HEK293 (cell line): ENCODE results near the gene ZNF573.
A peak's percentile ranks its signal among the peaks of the same experiment; 100 is the strongest.
"Not testable (repeated sequence)": the region's sequence is repeated elsewhere in the genome, so short reads cannot be mapped to it uniquely, and the experiment has no call there.

Experiments used
- CTCF ChIA-PET: fragments of 350-600 bp; formaldehyde crosslinking; extraction: SDS; loops from one replicate; lab custom pipeline; 2021; ENCODE audit warnings: antibody characterized with exemption; lab: Yijun Ruan, JAX
- POLR2A ChIA-PET: fragments of 300-600 bp; formaldehyde crosslinking; extraction: SDS; loops from one replicate; lab custom pipeline; 2020; ENCODE audit warnings: antibody characterized with exemption, inconsistent platforms; lab: Yijun Ruan, JAX
- H3K27ac ChIP-seq: fragments of 200-500 bp; sonication (Bioruptor generic); 2 replicates; pipeline ENCODE4 v1.5.1; 2014; ENCODE audit warnings: low read depth, low read length, control low read depth, inconsistent platforms; ENCODE audit errors: extremely low read depth
- H3K36me3 ChIP-seq, 2 experiments: fragments of 200-500 bp in 1 of 2; sonication (Bioruptor generic) in 1 of 2; 1 replicate in 1 of 2; 2 replicates in 1 of 2; pipeline ENCODE4 v1.5.1; 2014 to 2017; ENCODE audit warnings: inconsistent platforms in 2 of 2, low read length in 2 of 2; ENCODE audit not compliant: control insufficient read depth in 2 of 2, insufficient read depth in 1 of 2
- H3K4me1 ChIP-seq: fragments of 200-500 bp; sonication (Bioruptor generic); 2 replicates; pipeline ENCODE4 v1.5.1; 2014; ENCODE audit warnings: mild to moderate bottlenecking, low read length, inconsistent platforms; ENCODE audit not compliant: control insufficient read depth, insufficient read depth
- H3K4me3 ChIP-seq: 2 replicates; pipeline ENCODE4 v1.5.1; 2011; ENCODE audit warnings: low read depth, mild to moderate bottlenecking, control low read depth, low read length, moderate library complexity
- H3K9me3 ChIP-seq: fragments of 200-500 bp; sonication (Bioruptor generic); 2 replicates; pipeline ENCODE4 v1.5.1; 2014; ENCODE audit warnings: low read depth, low read length, inconsistent platforms; ENCODE audit not compliant: control insufficient read depth, insufficient read depth
- RBAK ChIP-seq: fragments of 450-650 bp; formaldehyde crosslinking; IDR thresholded peaks from 2 replicates; pipeline ENCODE4 v1.5.1; 2016; ENCODE audit warnings: missing biosample characterization, missing genetic modification characterization
- ZBTB48 ChIP-seq: fragments of 450-650 bp; formaldehyde crosslinking; IDR thresholded peaks from 2 replicates; pipeline ENCODE4 v1.5.1; 2016; ENCODE audit warnings: missing biosample characterization, missing genetic modification characterization
- ZBTB7A ChIP-seq: fragments of 450-650 bp; formaldehyde crosslinking; IDR thresholded peaks from 2 replicates; pipeline ENCODE4 v1.5.1; 2016; ENCODE audit warnings: low read depth, missing biosample characterization, missing genetic modification characterization
- ZNF10 ChIP-seq: fragments of 450-650 bp; formaldehyde crosslinking; IDR thresholded peaks from 2 replicates; pipeline ENCODE4 v1.5.1; 2017; ENCODE audit warnings: missing biosample characterization, missing genetic modification characterization
- ZNF140 ChIP-seq: fragments of 450-650 bp; formaldehyde crosslinking; IDR thresholded peaks from 2 replicates; pipeline ENCODE4 v1.5.1; 2016; ENCODE audit warnings: missing biosample characterization, missing genetic modification characterization
- ZNF146 ChIP-seq: fragments of 450-650 bp; formaldehyde crosslinking; IDR thresholded peaks from 2 replicates; pipeline ENCODE4 v1.5.1; 2016; ENCODE audit warnings: missing biosample characterization, missing genetic modification characterization
- ZNF274 ChIP-seq, 2 experiments: fragments of 200-500 bp in 1 of 2; fragments of 450-650 bp in 1 of 2; sonication (Bioruptor generic) in 1 of 2; formaldehyde crosslinking in 1 of 2; IDR thresholded peaks; 2 replicates each; pipeline versions ENCODE4 v1.5.1 to v1.6.1; 2014 to 2016; ENCODE audit warnings: borderline replicate concordance in 1 of 2, inconsistent platforms in 1 of 2, low read length in 1 of 2, missing biosample characterization in 1 of 2, missing genetic modification characterization in 1 of 2
- ZNF324 ChIP-seq: fragments of 450-650 bp; formaldehyde crosslinking; IDR thresholded peaks from 2 replicates; pipeline ENCODE4 v1.5.1; 2016; ENCODE audit warnings: missing biosample characterization, missing genetic modification characterization
- ZNF391 ChIP-seq: fragments of 450-650 bp; formaldehyde crosslinking; IDR thresholded peaks from 2 replicates; pipeline ENCODE4 v1.5.1; 2016; ENCODE audit warnings: low read depth, missing biosample characterization, missing genetic modification characterization, borderline replicate concordance
- ZNF596 ChIP-seq: fragments of 450-650 bp; IDR thresholded peaks from 2 replicates; pipeline ENCODE4 v1.5.0; 2018; ENCODE audit warnings: missing biosample characterization, mild to moderate bottlenecking, missing genetic modification characterization, moderate library complexity
- ZNF660 ChIP-seq: fragments of 450-650 bp; IDR thresholded peaks from 2 replicates; pipeline ENCODE4 v1.5.1; 2018; ENCODE audit warnings: missing biosample characterization, mild to moderate bottlenecking, missing genetic modification characterization
- ZSCAN30 ChIP-seq: fragments of 450-650 bp; IDR thresholded peaks from 2 replicates; pipeline ENCODE4 v1.5.1; 2018; ENCODE audit warnings: missing biosample characterization, mild to moderate bottlenecking, missing genetic modification characterization, moderate library complexity
- TF ChIP-seq, protein P1 (sequence below): fragments of 450-650 bp; formaldehyde crosslinking; IDR thresholded peaks from 2 replicates; pipeline ENCODE4 v1.5.1; 2016; ENCODE audit warnings: missing biosample characterization, missing genetic modification characterization
- TF ChIP-seq, protein P2 (sequence below): fragments of 450-650 bp; formaldehyde crosslinking; IDR thresholded peaks from 2 replicates; pipeline ENCODE4 v1.5.1; 2016; ENCODE audit warnings: missing biosample characterization, missing genetic modification characterization
- TF ChIP-seq, protein P3 (sequence below): fragments of 450-650 bp; formaldehyde crosslinking; IDR thresholded peaks from 2 replicates; pipeline ENCODE4 v1.5.1; 2016; ENCODE audit warnings: missing biosample characterization, missing genetic modification characterization
- TF ChIP-seq, protein P4 (sequence below): fragments of 450-650 bp; IDR thresholded peaks from 2 replicates; pipeline ENCODE4 v1.5.1; 2018; ENCODE audit warnings: missing biosample characterization, missing genetic modification characterization
- TF ChIP-seq, protein P5 (sequence below): fragments of 450-650 bp; formaldehyde crosslinking; optimal IDR thresholded peaks from 2 replicates; pipeline ENCODE3; 2016; ENCODE audit warnings: missing biosample characterization, mild to moderate bottlenecking, missing genetic modification characterization

The ZNF573 gene

DNA sequence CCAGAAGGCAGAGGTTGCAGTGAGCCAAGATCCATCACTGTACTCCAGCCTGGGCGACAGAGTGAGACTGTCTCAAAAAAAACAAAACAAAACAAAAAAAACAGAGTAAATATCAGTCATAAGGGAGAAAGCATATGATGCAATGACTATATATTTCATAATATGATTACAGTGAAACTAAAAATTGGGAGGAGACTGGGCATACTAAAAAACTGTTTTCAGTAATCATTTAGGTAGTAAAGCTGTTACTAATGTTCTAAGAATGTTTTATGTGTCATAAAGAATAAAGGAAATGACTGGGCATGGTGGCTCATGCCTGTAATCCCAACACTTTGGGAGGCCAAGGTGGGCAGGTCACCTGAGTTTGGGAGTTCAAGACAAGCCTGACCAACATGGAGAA, 15.9 kb downstream of the ZNF573 start:
- POLR2A ChIA-PET, result no interaction called here
- CTCF ChIA-PET, result no interaction called here
- H3K36me3 ChIP-seq, result peaks cover 17 to 87% of the 10 kb centered on the region in 2 experiments
- no peak overlapping the region for H3K27ac ChIP-seq
- peaks cover 9% of the 10 kb centered on the region for H3K9me3 ChIP-seq
- no peak for TF ChIP-seq ZSCAN30
- TF ChIP-seq ZBTB48 (tag by site-specific recombination), result no peak
- TF ChIP-seq RBAK, result no peak
- TF ChIP-seq ZNF391 (tag by site-specific recombination), result no peak
- no peak overlapping the region for H3K4me3 ChIP-seq
- no peaks in the 10 kb centered on the region for H3K4me1 ChIP-seq

- H3K4me1 ChIP-seq, CTCF ChIA-PET, POLR2A ChIA-PET, H3K27ac ChIP-seq, H3K4me3 ChIP-seq: not testable (repeated sequence)
- H3K9me3 ChIP-seq, result peaks cover 12% of the 10 kb centered on the region
- TF ChIP-seq, protein P1, sequence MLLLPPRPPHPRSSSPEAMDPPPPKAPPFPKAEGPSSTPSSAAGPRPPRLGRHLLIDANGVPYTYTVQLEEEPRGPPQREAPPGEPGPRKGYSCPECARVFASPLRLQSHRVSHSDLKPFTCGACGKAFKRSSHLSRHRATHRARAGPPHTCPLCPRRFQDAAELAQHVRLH (tag by site-specific recombination), result peak; percentile 78
- TF ChIP-seq, protein P2, sequence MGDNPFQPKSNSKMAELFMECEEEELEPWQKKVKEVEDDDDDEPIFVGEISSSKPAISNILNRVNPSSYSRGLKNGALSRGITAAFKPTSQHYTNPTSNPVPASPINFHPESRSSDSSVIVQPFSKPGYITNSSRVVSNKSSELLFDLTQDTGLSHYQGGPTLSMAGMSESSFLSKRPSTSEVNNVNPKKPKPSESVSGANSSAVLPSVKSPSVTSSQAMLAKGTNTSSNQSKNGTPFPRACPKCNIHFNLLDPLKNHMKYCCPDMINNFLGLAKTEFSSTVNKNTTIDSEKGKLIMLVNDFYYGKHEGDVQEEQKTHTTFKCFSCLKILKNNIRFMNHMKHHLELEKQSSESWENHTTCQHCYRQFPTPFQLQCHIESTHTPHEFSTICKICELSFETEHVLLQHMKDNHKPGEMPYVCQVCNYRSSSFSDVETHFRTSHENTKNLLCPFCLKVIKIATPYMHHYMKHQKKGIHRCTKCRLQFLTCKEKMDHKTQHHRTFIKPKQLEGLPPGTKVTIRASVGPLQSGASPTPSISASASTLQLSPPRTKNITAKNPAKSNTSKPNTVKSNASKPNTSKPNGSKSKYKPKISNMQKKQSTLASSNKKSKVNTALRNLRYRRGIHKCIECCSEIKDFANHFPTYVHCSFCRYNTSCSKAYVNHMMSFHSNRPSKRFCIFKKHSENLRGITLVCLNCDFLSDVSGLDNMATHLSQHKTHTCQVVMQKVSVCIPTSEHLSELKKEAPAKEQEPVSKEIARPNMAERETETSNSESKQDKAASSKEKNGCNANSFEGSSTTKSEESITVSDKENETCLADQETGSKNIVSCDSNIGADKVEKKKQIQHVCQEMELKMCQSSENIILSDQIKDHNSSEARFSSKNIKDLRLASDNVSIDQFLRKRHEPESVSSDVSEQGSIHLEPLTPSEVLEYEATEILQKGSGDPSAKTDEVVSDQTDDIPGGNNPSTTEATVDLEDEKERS (tag by site-specific recombination), result 0 out of 2 replicates have a peak, but pooled peaks have one; percentile 14
- TF ChIP-seq ZNF146 (tag by site-specific recombination), result peak; percentile 91
- peaks cover 7 to 61% of the 10 kb centered on the region in 2 experiments for H3K36me3 ChIP-seq
These were observed 21.7 kb downstream of the ZNF573 start for GRCh38 chr19:37757683-37758082.

DNA sequence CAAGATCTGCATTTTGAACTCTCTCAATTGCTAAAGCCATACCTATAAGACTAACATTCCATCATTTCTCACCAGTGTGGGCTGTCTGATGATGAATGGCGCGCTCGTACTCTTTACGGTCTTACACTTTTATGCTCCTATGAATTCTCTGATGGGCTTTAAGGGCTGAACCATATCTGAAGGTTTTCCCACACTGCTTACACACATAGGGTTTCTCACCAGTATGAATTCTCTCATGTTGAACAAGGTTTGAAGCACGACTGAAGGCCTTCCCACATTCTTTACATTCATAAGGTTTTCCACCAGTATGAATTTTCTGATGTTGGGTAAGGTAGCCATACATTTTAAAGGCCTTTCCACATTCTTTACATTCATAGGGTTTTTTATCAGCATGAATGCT, 41.0 kb downstream of the ZNF573 start:
- Histone ChIP-seq H3K9me3 (peaks cover 39% of the 10 kb centered on the region), H3K27ac (no peak overlapping the region), H3K4me1 (no peaks in the 10 kb centered on the region), H3K4me3 (no peak overlapping the region), H3K36me3 (peaks cover 23 to 35% of the 10 kb centered on the region in 2 experiments)
- ChIA-PET POLR2A (no interaction called here), CTCF (interaction anchor here (1.0 kb wide), 1 partner anchor 8 kb away, joined by 5 read pairs; no protein-coding TSS in a partner anchor)
- TF ChIP-seq ZNF274 (IDR thresholded peaks at IDR 0.05; ENCODE audit: low read length) (no peak), ZNF274 (tag by site-specific recombination; IDR thresholded peaks at IDR 0.05; ENCODE audit: borderline replicate concordance) (peak; percentile 96), ZNF324 (tag by site-specific recombination) (no peak), ZNF140 (no peak), ZNF10 (tag by site-specific recombination) (no peak), ZNF596 (tag by site-specific recombination) (no peak), ZBTB7A (tag by site-specific recombination) (no peak), ZNF660 (no peak)
- TF ChIP-seq, protein P2 (tag by site-specific recombination), result 0 out of 2 replicates have a peak, but pooled peaks have one; percentile 27
- TF ChIP-seq, protein P3, sequence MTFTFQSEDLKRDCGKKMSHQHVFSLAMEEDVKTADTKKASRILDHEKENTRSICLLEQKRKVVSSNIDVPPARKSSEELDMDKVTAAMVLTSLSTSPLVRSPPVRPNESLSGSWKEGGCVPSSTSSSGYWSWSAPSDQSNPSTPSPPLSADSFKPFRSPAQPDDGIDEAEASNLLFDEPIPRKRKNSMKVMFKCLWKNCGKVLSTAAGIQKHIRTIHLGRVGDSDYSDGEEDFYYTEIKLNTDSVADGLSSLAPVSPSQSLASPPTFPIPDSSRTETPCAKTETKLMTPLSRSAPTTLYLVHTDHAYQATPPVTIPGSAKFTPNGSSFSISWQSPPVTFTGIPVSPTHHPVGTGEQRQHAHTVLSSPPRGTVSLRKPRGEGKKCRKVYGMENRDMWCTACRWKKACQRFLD, result no peak
- TF ChIP-seq, protein P4, sequence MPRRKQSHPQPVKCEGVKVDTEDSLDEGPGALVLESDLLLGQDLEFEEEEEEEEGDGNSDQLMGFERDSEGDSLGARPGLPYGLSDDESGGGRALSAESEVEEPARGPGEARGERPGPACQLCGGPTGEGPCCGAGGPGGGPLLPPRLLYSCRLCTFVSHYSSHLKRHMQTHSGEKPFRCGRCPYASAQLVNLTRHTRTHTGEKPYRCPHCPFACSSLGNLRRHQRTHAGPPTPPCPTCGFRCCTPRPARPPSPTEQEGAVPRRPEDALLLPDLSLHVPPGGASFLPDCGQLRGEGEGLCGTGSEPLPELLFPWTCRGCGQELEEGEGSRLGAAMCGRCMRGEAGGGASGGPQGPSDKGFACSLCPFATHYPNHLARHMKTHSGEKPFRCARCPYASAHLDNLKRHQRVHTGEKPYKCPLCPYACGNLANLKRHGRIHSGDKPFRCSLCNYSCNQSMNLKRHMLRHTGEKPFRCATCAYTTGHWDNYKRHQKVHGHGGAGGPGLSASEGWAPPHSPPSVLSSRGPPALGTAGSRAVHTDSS (tag by site-specific recombination), result no peak
- TF ChIP-seq, protein P5, sequence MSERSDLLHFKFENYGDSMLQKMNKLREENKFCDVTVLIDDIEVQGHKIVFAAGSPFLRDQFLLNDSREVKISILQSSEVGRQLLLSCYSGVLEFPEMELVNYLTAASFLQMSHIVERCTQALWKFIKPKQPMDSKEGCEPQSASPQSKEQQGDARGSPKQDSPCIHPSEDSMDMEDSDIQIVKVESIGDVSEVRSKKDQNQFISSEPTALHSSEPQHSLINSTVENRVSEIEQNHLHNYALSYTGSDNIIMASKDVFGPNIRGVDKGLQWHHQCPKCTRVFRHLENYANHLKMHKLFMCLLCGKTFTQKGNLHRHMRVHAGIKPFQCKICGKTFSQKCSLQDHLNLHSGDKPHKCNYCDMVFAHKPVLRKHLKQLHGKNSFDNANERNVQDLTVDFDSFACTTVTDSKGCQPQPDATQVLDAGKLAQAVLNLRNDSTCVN (tag by site-specific recombination), result no peak
